HL-60 (cell line): ENCODE data around the gene GSDMA.

Experiments
- DNase-seq, 2 experiments: peaks; one replicate each; pipeline ENCODE4 v3.0.0-alpha.2; 2010 to 2020; ENCODE audit warnings: low read depth in 1 of 2, low spot score in 1 of 2
- H3K27ac ChIP-seq: fragments of 250-450 bp; sonication (Bioruptor Pico); replicated peaks from 2 replicates; pipeline ENCODE4 v1.5.1; 2020; ENCODE audit warnings: mild to moderate bottlenecking, moderate library complexity
- H3K27me3 ChIP-seq: fragments of 250-450 bp; sonication (Bioruptor Pico); 2 replicates; pipeline ENCODE4 v1.5.1; 2021; ENCODE audit warnings: mild to moderate bottlenecking, moderate library complexity; ENCODE audit not compliant: insufficient read depth, poor library complexity, severe bottlenecking
- H3K4me3 ChIP-seq: replicated peaks from 2 replicates; pipeline ENCODE4 v1.5.1; 2011; ENCODE audit warnings: mild to moderate bottlenecking, control low read depth, low read length; ENCODE audit not compliant: insufficient read depth
- GABPA ChIP-seq: IDR thresholded peaks from 2 replicates; pipeline ENCODE4 v1.6.1; 2012; ENCODE audit warnings: low read depth
- POLR2AphosphoS5 ChIP-seq: IDR thresholded peaks from 2 replicates; pipeline ENCODE4 v1.6.1; 2012; ENCODE audit warnings: low read depth
- SPI1 ChIP-seq: IDR thresholded peaks from 2 replicates; pipeline ENCODE4 v1.6.1; 2012; ENCODE audit warnings: low read depth, mild to moderate bottlenecking, borderline replicate concordance
- TF ChIP-seq, protein P1 (sequence below): IDR thresholded peaks from one replicate; pipeline ENCODE4 v1.5.1; 2011; ENCODE audit warnings: low read length, control low read depth, inconsistent platforms; ENCODE audit not compliant: insufficient read depth
- TF ChIP-seq, protein P2 (sequence below): IDR thresholded peaks from 2 replicates; pipeline ENCODE4 v1.6.1; 2012; ENCODE audit warnings: low read depth; ENCODE audit not compliant: insufficient replicate concordance

The GSDMA gene

DNA sequence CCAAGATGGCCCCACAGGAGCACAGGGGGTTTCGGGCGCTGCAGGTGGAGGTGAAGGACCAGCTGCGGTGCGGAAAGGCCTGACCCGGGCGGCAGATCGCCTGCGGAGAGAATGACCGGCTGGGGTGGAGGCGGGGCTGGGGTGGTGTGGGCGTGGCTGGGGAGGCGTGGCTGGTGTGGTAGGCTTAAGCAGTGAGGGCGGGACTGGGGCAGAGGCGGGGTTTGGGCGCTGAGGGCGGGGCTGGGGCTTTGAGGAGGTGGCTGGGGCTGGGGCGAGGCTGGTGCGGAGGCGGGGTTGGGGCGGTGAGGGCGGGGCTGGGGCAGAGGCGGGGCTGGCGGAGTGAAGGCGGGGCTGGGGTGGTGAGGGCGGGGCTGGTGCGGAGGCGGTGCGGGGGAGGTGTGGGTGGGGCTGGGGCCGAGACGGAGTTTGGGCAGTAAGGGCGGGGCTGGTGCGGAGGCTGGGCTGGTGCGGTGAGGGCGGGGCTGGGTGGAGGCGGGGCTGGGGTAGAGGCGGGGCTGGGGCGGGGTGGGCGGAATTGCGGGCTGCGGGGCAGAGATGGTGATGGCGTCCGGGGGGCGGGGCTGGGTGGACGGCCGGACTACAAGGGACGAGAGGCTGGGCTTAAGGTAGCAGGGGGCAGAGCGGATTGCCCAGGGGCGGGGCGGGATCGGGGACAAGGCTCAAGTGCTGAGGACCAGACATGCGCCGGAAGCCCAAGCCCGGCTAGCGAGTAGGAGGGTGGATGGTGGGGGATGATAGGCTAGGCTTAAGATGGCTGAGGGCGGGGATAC is 9.9 kb upstream of the GSDMA start:
- DNase-seq: peak; percentile 86 to 96
- no peak for TF ChIP-seq POLR2AphosphoS5
- no peak for TF ChIP-seq SPI1
- TF ChIP-seq, protein P1, sequence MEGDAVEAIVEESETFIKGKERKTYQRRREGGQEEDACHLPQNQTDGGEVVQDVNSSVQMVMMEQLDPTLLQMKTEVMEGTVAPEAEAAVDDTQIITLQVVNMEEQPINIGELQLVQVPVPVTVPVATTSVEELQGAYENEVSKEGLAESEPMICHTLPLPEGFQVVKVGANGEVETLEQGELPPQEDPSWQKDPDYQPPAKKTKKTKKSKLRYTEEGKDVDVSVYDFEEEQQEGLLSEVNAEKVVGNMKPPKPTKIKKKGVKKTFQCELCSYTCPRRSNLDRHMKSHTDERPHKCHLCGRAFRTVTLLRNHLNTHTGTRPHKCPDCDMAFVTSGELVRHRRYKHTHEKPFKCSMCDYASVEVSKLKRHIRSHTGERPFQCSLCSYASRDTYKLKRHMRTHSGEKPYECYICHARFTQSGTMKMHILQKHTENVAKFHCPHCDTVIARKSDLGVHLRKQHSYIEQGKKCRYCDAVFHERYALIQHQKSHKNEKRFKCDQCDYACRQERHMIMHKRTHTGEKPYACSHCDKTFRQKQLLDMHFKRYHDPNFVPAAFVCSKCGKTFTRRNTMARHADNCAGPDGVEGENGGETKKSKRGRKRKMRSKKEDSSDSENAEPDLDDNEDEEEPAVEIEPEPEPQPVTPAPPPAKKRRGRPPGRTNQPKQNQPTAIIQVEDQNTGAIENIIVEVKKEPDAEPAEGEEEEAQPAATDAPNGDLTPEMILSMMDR: no peak
- TF ChIP-seq, protein P2, sequence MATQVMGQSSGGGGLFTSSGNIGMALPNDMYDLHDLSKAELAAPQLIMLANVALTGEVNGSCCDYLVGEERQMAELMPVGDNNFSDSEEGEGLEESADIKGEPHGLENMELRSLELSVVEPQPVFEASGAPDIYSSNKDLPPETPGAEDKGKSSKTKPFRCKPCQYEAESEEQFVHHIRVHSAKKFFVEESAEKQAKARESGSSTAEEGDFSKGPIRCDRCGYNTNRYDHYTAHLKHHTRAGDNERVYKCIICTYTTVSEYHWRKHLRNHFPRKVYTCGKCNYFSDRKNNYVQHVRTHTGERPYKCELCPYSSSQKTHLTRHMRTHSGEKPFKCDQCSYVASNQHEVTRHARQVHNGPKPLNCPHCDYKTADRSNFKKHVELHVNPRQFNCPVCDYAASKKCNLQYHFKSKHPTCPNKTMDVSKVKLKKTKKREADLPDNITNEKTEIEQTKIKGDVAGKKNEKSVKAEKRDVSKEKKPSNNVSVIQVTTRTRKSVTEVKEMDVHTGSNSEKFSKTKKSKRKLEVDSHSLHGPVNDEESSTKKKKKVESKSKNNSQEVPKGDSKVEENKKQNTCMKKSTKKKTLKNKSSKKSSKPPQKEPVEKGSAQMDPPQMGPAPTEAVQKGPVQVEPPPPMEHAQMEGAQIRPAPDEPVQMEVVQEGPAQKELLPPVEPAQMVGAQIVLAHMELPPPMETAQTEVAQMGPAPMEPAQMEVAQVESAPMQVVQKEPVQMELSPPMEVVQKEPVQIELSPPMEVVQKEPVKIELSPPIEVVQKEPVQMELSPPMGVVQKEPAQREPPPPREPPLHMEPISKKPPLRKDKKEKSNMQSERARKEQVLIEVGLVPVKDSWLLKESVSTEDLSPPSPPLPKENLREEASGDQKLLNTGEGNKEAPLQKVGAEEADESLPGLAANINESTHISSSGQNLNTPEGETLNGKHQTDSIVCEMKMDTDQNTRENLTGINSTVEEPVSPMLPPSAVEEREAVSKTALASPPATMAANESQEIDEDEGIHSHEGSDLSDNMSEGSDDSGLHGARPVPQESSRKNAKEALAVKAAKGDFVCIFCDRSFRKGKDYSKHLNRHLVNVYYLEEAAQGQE: no peak
- TF ChIP-seq GABPA: no peak
- no peak overlapping the region for H3K27ac ChIP-seq

DNA sequence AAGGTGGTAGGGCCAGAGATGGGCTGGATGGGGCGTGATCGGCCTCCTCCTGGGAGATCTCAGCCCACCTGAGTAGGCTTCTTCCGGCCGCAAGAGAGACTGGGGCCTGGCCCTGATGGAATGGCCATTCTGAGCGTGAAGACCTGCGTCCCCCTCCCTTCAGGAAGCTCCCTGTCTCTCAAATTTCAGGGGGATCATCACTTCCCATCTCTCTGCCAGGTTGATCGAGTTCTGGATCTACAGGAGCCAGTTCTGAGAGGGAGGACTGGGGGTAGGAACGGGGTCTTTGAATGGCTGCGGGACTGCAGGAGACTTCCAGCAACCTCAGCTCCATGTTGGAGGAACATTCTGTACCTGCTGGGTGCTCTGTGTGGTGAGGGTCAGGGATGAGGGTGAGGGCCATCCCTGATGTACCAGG is 9.3 kb upstream of the GSDMA start:
- Histone ChIP-seq H3K4me3 (peak overlapping the region; percentile 60), H3K27me3 (no peaks in the 10 kb centered on the region), H3K27ac (no peak overlapping the region)
- DNase-seq: no peak
- TF ChIP-seq SPI1: no peak
- no peak for TF ChIP-seq POLR2AphosphoS5
- TF ChIP-seq GABPA: no peak
- TF ChIP-seq, protein P2: no peak
- TF ChIP-seq, protein P1: no peak

More for the DNA sequence above, 9.9 kb upstream of the GSDMA start:
- Histone ChIP-seq H3K27me3 (no peaks in the 10 kb centered on the region), H3K4me3 (peak overlapping the region; percentile 60)

DNA sequence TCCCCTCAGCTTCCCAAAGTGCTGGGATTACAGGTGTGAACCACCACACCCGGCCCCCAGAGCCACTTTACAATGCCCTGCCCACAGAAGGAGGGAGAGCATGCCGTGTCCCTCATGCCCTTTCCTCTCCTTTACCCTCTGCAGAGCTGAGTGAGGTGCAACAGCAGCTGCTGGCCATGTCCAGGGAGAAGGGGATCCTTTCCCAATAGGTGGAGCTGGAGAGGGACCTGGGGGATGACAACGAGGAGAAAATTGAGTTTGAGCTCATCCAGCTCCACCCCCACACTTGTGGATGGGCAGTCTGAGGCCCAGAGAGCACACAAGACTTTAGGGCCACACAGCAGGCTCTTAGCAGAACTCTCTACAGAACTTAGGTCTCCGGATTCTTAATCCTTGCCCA is 7.9 kb upstream of the GSDMA start:
- no peak overlapping the region for H3K27ac ChIP-seq
- no peaks in the 10 kb centered on the region for H3K27me3 ChIP-seq
- no peak overlapping the region for H3K4me3 ChIP-seq
- TF ChIP-seq, protein P2: no peak
- no peak for TF ChIP-seq POLR2AphosphoS5
- TF ChIP-seq SPI1: no peak
- TF ChIP-seq GABPA: no peak
- TF ChIP-seq, protein P1: no peak
- DNase-seq: no peak
